GM21619 (cell line): ENCODE data around the gene DROSHA.
A peak's percentile ranks its signal among the peaks of the same experiment; 100 is the strongest.
"Not testable (repeated sequence)": the region's sequence is repeated elsewhere in the genome, so short reads cannot be mapped to it uniquely, and the experiment has no call there.

Experiments
- ATAC-seq: cut with Tn5 transposase; IDR thresholded peaks from one replicate; pipeline ENCODE4 v1.9.1; 2021; ENCODE audit not compliant: unreplicated experiment

DROSHA gene

DNA sequence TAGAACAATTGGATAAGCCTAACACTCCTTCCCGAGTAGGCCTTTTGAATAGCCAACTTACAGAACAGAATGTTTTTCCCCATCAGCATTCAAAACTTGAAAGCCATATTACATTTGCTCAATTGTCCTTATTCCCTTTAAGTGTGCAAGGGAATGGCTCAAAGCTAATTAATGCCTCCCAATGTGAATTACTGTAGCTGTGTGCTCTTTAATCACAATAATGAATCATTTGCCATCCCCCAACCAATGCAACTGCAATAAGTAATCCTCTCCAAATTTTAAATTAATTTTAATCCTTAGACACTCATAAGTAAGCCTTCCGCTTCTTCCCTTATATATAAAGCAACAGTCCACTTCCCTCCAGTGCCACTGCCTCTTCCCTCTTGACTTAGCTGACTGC is 115.9 kb downstream of the DROSHA start:
- no peak for ATAC-seq

GRCh38 chr5:31415009-31415923 is 116.6 kb downstream of the DROSHA start:
- ATAC-seq: no peak

GRCh38 chr5:31413030-31413812 is 118.7 kb downstream of the DROSHA start:
- no peak for ATAC-seq

DNA sequence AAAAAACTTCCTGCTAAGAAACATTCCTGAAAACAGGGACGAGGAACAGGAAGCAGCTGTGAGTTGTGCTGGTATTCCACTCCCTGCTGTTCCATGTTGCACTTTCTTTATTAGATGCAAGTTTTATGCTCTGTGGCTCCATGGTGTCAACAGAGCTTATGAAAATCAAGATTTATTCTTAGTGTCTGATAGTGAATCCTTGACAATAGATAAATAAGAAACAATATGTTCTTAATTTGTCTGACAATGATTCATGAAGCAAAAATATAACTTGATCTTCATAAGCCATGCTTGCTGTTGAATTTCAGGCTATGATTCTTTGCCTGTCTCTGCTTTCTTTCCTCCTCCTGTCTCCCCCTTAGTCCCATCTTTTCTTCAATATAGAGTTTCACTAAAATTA is 119.6 kb downstream of the DROSHA start:
- no peak for ATAC-seq

- ATAC-seq: no peak
These were observed 121.8 kb downstream of the DROSHA start for GRCh38 chr5:31410089-31410488.

- no peak for ATAC-seq
These were observed 123.1 kb downstream of the DROSHA start for GRCh38 chr5:31408814-31409213.

DNA sequence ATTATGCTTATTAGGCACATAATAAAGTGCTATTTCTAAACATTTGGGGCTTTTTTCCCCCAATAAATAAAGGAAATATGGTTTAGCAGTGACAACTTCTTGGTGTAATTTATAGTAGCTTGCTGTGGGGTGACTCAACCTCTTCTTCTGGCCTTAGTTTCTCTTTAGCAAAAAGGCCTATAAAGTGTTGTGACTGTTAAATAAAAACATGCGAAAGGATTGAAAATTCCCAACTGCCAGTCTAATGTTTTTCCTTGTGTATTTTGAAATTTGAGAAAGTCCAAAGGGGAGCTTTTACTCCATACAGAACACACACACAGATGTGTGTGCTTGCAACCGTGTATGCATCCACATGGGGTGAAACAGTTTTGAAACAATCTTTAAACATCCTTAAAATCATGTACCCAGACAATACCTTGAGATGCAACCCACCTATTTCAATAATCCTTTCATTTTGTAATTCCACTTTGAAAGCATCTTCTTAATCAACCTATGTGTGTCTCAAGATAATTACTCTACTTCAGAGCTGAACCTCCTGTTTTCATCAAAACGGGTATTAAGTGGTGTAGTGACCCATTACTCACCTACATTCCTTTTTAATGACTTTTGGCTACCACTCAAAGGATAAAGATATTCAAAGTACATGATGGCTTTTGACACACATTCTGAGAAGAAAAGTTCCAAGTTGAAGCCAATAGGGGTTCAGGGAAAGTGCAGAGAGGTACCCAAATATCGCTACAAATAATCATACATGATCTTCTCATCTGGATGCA is 123.8 kb downstream of the DROSHA start:
- ATAC-seq: no peak

GRCh38 chr5:31404325-31404724 is 127.6 kb downstream of the DROSHA start:
- no peak for ATAC-seq

DNA sequence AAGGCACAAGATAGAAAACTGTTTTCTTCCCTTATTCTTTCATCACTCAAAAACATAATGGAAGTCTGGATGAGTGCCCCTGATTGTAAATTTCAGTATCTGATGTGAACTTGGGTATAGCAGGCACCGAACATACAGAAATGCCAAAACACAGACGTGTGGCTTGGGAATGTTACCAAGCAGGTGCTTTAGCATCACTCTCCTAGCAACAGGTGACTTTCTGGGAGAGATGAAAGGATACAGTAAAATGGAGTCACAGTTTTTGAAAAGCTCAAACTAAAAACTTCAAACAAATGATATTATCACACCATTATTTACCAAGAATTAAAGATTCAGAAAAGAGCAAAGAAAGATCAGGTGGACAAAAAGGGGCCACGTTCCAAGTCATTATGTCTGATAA is 130.2 kb downstream of the DROSHA start:
- no peak for ATAC-seq

GRCh38 chr5:31397926-31398557 is 133.9 kb downstream of the DROSHA start:
- ATAC-seq: no peak

DNA sequence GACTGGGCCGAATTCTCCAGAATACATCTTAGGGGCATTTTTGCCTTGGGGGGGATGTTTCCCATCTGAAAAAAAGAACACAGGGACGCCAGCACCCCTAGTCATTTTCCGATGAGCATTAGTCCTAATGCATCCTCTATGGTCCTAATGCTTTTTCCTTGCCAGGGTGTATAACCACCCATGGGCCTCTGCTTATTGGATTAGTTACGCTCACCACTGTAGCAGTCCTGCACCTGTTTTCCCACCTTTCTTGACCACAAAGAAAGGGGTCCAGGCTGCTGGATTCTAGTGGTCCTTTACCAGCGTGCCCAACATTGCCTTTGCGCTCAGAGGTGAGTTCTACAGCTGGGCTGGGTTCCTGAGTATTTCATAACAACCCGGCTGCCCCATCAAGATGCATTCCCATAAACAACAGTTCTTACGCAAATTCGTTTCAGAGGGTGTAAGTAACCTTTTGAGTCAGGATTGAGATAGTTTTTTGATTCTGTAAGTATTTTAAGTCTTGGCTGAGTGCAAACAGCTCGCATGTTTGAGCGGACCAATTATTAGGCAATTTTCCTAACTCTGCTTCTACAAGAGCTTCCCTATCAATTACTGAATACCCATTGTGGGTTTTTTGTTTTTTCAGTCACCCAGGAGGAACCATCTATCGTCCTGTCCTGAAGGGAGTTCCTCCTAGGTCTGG is 135.1 kb downstream of the DROSHA start:
- no peak for ATAC-seq

DNA sequence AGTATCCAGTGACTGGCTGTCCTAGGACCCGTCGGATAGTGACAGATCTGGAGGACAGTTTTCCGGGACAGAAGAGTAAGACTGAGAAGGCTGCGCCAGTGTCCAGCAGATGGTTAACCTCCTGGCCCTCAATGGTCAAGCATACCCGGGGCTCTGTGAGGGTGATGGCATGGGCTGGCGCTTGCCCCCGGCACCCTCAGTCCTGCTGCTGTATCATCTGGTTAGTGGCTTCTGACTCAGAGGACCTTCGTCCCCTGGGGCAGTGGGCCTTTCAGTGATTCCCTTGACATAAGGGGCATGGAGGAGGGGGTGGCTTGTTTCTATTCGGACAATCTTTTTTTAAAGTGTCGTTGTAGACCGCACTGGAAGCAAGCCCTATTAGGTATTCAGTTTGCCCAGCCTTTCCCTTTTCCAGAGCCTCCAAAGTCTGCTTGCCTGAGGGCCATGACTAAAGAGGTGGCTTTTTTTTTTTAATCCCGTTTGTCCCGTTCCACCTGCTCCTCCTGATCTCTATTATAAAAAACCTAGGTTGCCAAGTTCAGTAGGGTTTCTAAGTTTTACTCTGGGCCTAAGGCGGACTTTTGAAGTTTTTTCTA is 136.3 kb downstream of the DROSHA start:
- ATAC-seq: not testable (repeated sequence)

GRCh38 chr5:31393126-31393525 is 138.8 kb downstream of the DROSHA start:
- ATAC-seq: no peak

DNA sequence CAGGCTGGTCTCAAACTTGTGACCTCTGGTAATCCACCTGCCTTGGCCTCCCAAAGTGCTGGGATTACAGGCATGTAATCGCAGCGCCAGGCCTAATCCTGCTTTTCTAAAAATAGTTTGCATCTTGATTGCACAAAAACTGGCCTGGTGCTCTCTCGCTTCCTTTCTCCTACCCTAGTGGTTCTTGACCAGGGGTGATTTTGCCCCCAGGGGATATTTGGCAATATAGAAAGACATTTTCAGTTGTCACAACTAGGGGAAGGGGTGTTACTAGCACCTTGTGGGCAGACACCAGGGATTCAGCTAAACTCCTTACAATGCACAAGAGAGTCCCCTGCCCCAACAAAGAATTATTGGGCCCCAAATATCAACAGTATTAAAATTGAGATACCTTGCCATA is 139.8 kb downstream of the DROSHA start:
- no peak for ATAC-seq

- no peak for ATAC-seq
These were observed 141.6 kb downstream of the DROSHA start for GRCh38 chr5:31390256-31390655.

DNA sequence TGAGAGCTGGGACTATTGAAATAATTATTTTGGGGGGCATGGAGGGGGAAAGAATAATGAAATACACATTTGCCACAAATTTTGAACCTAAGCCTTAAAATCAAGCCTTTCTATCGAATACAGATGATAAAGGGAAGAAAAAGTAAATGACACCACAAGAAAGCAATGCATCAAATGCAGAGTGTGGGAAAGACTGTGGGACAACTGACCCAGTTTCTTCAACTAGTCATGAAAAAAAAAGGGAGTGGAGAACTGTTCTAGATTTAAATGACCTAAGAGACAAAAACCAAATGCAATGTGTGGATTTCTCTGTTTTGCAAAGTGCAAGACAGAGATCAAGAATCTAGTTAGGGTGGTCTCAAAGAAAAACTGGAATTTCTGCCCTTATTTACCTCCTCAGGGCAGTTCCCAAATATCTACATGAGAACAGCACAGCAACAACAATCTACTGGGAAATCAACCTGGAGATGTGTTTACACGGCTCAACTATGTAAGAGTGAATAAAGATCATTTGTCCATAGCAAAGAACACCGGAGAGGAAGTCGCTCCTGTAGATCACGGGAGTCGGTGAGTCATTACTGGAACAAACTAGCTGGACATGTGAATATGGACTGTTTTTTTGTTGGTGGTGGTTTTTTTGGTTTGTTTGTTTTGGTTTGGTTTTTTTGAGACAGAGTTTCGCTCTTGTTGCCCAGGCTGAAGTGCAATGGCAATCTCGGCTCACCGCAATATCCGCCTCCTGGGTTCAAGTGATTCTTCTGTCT is 145.9 kb downstream of the DROSHA start:
- ATAC-seq: no peak

GRCh38 chr5:31383734-31384133 is 148.2 kb downstream of the DROSHA start:
- ATAC-seq: no peak

DNA sequence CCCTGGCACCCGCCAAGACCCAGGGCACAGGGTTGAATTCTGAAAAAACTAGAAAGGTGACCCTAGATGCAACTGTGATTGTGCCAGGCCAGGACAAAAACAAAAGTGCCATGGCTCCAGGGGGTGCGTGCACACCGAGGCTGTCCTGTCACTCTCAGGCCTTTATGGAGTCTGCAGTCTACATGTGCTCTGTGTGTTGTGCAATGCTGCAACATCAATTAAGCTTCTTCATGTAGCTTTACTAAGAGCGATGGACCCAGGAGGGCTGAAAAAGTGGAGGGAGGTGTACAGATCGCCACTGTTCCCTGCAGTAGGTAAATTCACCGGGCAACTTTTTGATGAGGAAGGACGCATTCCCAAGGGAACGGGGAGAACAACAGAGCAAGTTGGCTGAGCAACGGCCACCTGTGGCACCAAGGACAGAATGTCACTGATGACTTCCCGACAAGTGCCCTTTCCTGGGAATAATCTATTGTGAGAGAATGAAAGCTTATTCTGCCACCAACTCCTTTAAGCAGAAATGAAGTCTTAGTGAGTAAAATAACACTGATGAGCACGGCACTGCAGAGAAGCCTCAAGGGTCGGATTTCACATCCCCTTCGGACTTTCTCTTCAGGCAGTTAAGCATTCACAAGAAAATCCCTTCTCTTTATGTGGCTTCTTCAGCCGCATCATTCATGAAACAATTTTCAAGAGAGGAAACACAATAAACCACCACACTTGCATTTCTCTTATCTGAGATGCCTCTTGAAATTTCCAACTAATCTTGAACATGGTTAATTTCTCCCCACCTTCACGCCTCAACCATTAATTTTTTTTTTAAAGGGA is 149.6 kb downstream of the DROSHA start:
- peak; percentile 73 for ATAC-seq
